ENCODE measurements around the gene LRRN2.
A peak's percentile ranks its signal among the peaks of the same experiment; 100 is the strongest.

Gene LRRN2

DNA sequence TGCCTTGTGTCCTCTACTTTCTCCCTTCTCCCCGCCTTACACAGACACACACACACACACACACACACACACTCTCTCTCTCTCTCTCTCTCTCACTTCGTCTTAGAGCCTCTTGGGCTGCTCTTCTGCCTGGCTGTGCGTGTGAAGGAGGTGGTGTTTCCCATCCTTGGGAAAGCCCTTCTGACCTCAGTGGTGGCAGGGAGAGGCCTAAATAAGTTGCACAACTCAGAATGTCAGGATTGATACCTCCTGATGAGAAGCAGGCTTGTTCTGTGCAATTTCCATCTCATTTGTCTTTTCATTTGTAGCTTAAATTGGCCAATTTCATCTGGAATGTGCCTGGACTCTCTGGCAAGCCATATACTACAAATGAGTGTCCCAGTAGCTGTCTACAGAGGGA lies 25.0 kb downstream of the LRRN2 start:
- TF ChIP-seq, protein P1, sequence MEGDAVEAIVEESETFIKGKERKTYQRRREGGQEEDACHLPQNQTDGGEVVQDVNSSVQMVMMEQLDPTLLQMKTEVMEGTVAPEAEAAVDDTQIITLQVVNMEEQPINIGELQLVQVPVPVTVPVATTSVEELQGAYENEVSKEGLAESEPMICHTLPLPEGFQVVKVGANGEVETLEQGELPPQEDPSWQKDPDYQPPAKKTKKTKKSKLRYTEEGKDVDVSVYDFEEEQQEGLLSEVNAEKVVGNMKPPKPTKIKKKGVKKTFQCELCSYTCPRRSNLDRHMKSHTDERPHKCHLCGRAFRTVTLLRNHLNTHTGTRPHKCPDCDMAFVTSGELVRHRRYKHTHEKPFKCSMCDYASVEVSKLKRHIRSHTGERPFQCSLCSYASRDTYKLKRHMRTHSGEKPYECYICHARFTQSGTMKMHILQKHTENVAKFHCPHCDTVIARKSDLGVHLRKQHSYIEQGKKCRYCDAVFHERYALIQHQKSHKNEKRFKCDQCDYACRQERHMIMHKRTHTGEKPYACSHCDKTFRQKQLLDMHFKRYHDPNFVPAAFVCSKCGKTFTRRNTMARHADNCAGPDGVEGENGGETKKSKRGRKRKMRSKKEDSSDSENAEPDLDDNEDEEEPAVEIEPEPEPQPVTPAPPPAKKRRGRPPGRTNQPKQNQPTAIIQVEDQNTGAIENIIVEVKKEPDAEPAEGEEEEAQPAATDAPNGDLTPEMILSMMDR (IDR thresholded peaks at IDR 0.05; ENCODE audit: low read depth, low read length): no peak
- no peak overlapping the region for H3K27ac ChIP-seq
- no peak for DNase-seq
- no peak overlapping the region for H3K4me3 ChIP-seq (ENCODE audit: low read depth, low read length)
- H3K36me3 ChIP-seq: peaks cover 14% of the 10 kb centered on the region
- no peaks in the 10 kb centered on the region for H3K27me3 ChIP-seq (ENCODE audit: insufficient read depth, low read depth, severe bottlenecking)
- H3K9me3 ChIP-seq (ENCODE audit: severe bottlenecking): no peaks in the 10 kb centered on the region

- TF ChIP-seq, protein P1 (IDR thresholded peaks at IDR 0.05; ENCODE audit: low read depth, low read length): no peak
- H3K4me3 ChIP-seq (ENCODE audit: low read depth, low read length): no peak overlapping the region
- no peaks in the 10 kb centered on the region for H3K27me3 ChIP-seq (ENCODE audit: insufficient read depth, low read depth, severe bottlenecking)
- peaks cover 14% of the 10 kb centered on the region for H3K36me3 ChIP-seq
- no peak for DNase-seq
- H3K9me3 ChIP-seq (ENCODE audit: severe bottlenecking): no peaks in the 10 kb centered on the region
- no peak overlapping the region for H3K27ac ChIP-seq
Observed at GRCh38 chr1:204659056-204659455, 26.5 kb downstream of the LRRN2 start.

DNA sequence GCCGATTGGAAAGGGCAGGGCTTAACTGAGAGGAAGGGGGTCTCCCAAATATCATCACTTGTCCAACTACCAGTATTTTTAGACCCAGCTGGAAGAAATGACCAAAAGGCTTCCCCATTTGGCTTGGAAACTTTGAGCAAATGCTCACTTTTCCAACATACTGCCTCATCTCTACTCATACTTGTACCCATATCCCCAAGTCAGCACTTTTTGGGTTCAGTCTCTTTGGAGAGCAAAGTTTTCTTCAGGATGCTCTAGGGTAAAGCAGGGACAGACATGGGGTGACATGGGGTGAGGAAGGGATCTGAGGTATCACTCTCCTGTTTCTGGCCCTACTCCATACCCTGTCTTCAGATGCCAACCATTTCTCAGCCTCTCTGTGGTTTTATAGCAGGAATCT lies 27.2 kb downstream of the LRRN2 start:
- Histone ChIP-seq H3K9me3 (ENCODE audit: severe bottlenecking) (no peaks in the 10 kb centered on the region), H3K27ac (no peak overlapping the region), H3K36me3 (peaks cover 10% of the 10 kb centered on the region), H3K27me3 (ENCODE audit: insufficient read depth, low read depth, severe bottlenecking) (no peaks in the 10 kb centered on the region), H3K4me3 (ENCODE audit: low read depth, low read length) (no peak overlapping the region)
- TF ChIP-seq, protein P1 (IDR thresholded peaks at IDR 0.05; ENCODE audit: low read depth, low read length): no peak
- DNase-seq: no peak

DNA sequence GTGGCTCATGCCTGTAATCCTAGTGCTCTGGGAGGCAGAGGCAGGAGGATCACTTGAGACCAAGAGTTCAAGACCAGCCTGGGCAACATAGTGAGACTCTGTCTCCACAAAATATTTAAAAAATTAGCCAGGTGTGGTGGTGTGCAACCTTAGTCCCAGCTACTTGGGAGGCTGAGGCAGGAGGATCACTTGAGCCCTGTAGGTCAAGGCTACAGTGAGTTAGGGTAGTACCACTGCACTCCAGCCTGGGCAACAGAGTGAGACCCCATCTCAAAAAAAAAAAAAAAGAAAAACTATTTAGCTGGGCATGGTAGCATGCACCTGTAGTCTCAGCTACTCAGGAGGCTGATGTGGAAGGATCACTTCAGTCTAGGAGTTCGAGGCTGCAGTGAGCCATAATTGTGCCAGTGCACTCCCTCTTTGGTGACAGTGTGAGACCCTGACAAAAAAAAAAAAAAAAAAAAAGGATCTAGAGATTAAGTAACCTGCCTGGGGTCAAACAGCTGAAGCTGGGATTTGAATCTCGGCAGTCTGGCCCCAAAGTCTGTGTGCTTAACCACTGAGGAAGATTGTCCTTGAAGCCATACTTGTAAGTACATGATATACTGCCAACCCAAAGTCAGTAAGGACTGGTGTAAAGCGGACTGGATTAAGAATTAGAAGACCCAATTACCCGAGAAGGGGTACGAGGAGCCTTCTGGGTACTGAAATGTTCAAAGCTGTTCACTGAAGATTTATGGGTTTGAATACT lies 31.8 kb downstream of the LRRN2 start:
- TF ChIP-seq, protein P1 (IDR thresholded peaks at IDR 0.05; ENCODE audit: low read depth, low read length): no peak

GRCh38 chr1:204652497-204652896 lies 33.0 kb downstream of the LRRN2 start:
- Histone ChIP-seq H3K27ac (peak overlapping the region; percentile 25), H3K27me3 (ENCODE audit: insufficient read depth, low read depth, severe bottlenecking) (no peaks in the 10 kb centered on the region), H3K4me3 (ENCODE audit: low read depth, low read length) (no peak overlapping the region), H3K36me3 (no peaks in the 10 kb centered on the region; the same call in 1 of the 2 replicates), H3K9me3 (ENCODE audit: severe bottlenecking) (no peaks in the 10 kb centered on the region)
- peak; percentile 70 for DNase-seq
- TF ChIP-seq, protein P1 (IDR thresholded peaks at IDR 0.05; ENCODE audit: low read depth, low read length): peak; percentile 32; the same call in 1 of the 2 replicates

More for the DNA sequence above, 31.8 kb downstream of the LRRN2 start:
- peak overlapping the region; percentile 54 for H3K27ac ChIP-seq
- no peaks in the 10 kb centered on the region for H3K9me3 ChIP-seq (ENCODE audit: severe bottlenecking)
- no peaks in the 10 kb centered on the region for H3K27me3 ChIP-seq (ENCODE audit: insufficient read depth, low read depth, severe bottlenecking)
- no peak overlapping the region for H3K4me3 ChIP-seq (ENCODE audit: low read depth, low read length)
- DNase-seq: peak; percentile 98
- no peaks in the 10 kb centered on the region for H3K36me3 ChIP-seq
